Measurements from ENCODE around the gene FGF18. TPM values are rescaled to one million over a fixed set of nuclear protein-coding genes. Genes with fewer than 3 reads are reported as not detected.

The FGF18 gene, protein sequence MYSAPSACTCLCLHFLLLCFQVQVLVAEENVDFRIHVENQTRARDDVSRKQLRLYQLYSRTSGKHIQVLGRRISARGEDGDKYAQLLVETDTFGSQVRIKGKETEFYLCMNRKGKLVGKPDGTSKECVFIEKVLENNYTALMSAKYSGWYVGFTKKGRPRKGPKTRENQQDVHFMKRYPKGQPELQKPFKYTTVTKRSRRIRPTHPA
- 5.3 TPM for total RNA-seq

DNA sequence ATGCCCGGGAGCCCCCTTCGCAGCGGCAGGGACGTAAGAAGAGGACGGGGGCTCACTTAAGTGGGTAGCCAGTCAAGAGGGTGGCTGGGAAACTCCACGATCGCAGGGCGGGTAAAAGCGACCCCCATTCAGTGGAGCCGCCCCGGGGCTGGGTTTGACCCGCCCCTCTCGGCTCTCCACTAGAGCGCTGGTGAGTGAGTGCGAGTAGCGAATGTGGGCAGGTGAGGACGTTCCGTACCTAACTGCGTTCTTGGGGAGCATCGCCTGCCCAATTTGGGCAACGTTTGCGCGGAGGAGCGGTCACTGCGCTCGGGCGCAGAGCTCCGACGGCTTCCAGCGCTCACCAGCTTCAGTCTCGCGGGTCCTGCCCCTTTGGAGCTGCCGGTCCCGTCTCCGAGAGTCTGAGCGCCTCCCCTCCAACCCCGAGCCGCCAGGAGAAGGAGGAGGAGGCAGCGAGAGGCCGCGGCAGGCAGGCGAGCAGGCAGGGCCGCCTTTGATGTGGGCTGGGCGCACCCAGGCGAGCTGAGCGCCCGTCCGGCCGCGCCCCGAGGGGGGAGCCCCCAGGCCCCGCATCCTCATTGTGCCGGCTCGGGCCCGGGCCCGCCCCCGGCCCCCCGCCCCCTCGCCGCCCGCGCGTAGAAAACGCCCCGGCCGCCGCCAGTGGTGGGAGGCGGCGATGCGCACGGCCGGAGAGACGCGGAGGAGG lies at the start of gene FGF18:
Gene FGF18, plus strand, starts transcription at position 666 of the 706 bp plus-strand sequence. CDS start 553 bp downstream, outside the sequence.

DNA sequence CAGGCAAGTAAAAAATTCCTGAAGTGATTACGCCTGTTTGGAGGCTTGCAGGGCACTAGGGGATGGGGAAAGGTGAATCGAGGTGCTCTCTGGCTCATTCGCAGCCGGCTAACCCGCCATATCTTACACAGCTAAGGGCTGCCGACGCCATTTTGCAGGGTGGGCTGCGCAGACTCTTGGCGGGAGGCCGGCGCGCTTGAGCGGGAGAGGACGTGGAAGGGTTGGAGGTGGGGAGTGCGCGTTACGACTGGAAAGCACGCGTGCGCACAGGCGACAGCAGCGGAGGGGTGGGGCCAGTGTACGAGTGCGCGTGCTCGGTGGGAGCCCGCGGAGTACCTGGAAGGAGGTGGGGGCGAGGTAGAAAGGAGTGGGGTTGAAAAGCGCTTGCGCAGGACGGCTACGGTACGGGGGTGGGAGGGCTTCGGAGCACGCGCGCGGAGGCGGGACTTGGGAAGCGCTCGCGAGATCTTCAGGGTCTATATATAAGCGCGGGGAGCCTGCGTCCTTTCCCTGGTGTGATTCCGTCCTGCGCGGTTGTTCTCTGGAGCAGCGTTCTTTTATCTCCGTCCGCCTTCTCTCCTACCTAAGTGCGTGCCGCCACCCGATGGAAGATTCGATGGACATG lies 32.0 kb upstream of the FGF18 start, which contains the start of gene NPM1:
Gene NPM1, plus strand, starts transcription at position 505 of the 625 bp plus-strand sequence. Its CDS starts 100 bp downstream, at position 605.

Other genes with a start within 250 kb of the FGF18 start
- not detected for gene TLX3, start 110.4 kb upstream of the FGF18 start, total RNA-seq
- gene NPM1, start 31.8 kb upstream of the FGF18 start, total RNA-seq = 751 TPM

All from camera-type eye (tissue), 1 donor.